Heart left ventricle (tissue), 13 donors: ENCODE data around the gene MINDY3.

Source experiments
- POLR2A ChIP-seq, 2 donors: fragments of 450-650 bp; IDR thresholded peaks; one replicate each; pipeline ENCODE4 v1.6.1; 2017; ENCODE audit warnings: antibody characterized with exemption in 2 of 2, mild to moderate bottlenecking in 2 of 2, moderate library complexity in 2 of 2
- TF ChIP-seq, protein P1 (sequence below), 12 donors: fragments of 200-600 bp; sonication (generic) in 4 of 12; IDR thresholded peaks; one replicate each; pipeline versions ENCODE4 v1.5.0 to v1.8.0; 2018 to 2022; ENCODE audit warnings: antibody characterized with exemption in 12 of 12, mild to moderate bottlenecking in 5 of 12
- donor health status: ischemic (EF 13 %, LVEDD 7.1; RV severe dilation, severe dysfunction).
- donor health status: DM: no; HTN: yes; CAD: no.
- donor health status: DM: no; HTN: no; CAD: no.
- donor health status: ischemic (EF 25% LVEDD 6.9; RV normal size, moderate dysfunction).
- donor health status: ischemic (EF 25% LVEDD 5.7; RV mildly dilated, moderate dysfunction).
- donor health status: ischemic (EF 35%, LVEDD 5.7; RV mildly dilated, moderate dysfunction).
- donor health status: nonischemic (EF 11% LVEDD 7.7; RV severe dilation, severe dysfunction).
- donor health status: DM: yes; HTN: yes; CAD: no.
- donor health status: PGD.
- donor health status: ischemic (EF 29% LVEDD 5.4; RV normal size, mild dysfunction).
- donor health status: nonischemic (EF 23%, LVEDD 6.1; RV moderate dilation, normal function).

DNA sequence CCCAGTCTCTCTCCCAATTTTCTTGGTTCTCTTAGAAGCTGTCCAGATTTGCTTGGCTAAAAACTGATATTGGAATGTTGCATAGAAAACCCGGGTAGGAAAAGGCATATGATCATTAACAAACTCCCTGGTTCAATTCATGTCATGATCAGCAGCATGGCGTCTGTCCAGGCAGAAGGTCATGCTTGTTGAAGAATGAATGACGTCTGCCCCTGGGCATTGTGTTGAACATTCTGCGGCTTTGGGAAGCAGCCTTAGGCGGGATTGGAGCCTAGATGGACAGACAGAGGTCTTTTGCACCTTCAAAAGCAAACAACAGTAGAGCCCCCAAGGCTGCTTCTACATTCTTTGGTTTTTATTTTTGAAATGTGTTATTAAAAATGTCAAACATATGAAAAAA, 7.7 kb upstream of the MINDY3 start:
- no peak for TF ChIP-seq POLR2A (IDR thresholded peaks at IDR 0.05)
- TF ChIP-seq, protein P1, sequence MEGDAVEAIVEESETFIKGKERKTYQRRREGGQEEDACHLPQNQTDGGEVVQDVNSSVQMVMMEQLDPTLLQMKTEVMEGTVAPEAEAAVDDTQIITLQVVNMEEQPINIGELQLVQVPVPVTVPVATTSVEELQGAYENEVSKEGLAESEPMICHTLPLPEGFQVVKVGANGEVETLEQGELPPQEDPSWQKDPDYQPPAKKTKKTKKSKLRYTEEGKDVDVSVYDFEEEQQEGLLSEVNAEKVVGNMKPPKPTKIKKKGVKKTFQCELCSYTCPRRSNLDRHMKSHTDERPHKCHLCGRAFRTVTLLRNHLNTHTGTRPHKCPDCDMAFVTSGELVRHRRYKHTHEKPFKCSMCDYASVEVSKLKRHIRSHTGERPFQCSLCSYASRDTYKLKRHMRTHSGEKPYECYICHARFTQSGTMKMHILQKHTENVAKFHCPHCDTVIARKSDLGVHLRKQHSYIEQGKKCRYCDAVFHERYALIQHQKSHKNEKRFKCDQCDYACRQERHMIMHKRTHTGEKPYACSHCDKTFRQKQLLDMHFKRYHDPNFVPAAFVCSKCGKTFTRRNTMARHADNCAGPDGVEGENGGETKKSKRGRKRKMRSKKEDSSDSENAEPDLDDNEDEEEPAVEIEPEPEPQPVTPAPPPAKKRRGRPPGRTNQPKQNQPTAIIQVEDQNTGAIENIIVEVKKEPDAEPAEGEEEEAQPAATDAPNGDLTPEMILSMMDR (IDR thresholded peaks at IDR 0.05): no peak
